H9 (cell line): ENCODE data around the gene SRRD. TPM values are rescaled to one million over a fixed set of nuclear protein-coding genes. Genes with fewer than 3 reads are reported as not detected.

Experiments
- DNase-seq: peaks from one replicate; pipeline ENCODE4 v3.0.0-alpha.2; 2017
- H2AFZ ChIP-seq: one replicate; pipeline ENCODE4 v1.6.1; 2013; ENCODE audit warnings: mild to moderate bottlenecking, low read length, control low read depth, moderate library complexity
- H2AK5ac ChIP-seq: 2 replicates; pipeline ENCODE4 v1.6.1; 2013; ENCODE audit warnings: low read length, control low read depth, mixed read lengths; ENCODE audit not compliant: insufficient read length
- H2BK120ac ChIP-seq: one replicate; pipeline ENCODE4 v1.6.1; 2013; ENCODE audit warnings: low read depth, mild to moderate bottlenecking, low read length, control low read depth, inconsistent platforms; ENCODE audit not compliant: poor library complexity, severe bottlenecking
- H2BK12ac ChIP-seq: 2 replicates; pipeline ENCODE4 v1.6.1; 2013; ENCODE audit warnings: low read length, control low read depth, mixed read lengths, low read depth; ENCODE audit not compliant: insufficient read length
- H2BK15ac ChIP-seq: 2 replicates; pipeline ENCODE4 v1.6.1; 2013; ENCODE audit warnings: low read depth, low read length, control low read depth
- H2BK20ac ChIP-seq: one replicate; pipeline ENCODE4 v1.6.1; 2013; ENCODE audit warnings: low read depth, mild to moderate bottlenecking, low read length, control low read depth, inconsistent platforms; ENCODE audit not compliant: poor library complexity, severe bottlenecking
- H2BK5ac ChIP-seq: 2 replicates; pipeline ENCODE4 v1.6.1; 2013; ENCODE audit warnings: low read length, control low read depth, mixed read lengths; ENCODE audit not compliant: insufficient read length
- H3K14ac ChIP-seq: 2 replicates; pipeline ENCODE4 v1.6.1; 2013; ENCODE audit warnings: low read length, control low read depth; ENCODE audit not compliant: insufficient read depth
- H3K18ac ChIP-seq: 2 replicates; pipeline ENCODE4 v1.6.1; 2013; ENCODE audit warnings: low read depth, mild to moderate bottlenecking, mixed read lengths, low read length, control low read depth; ENCODE audit not compliant: insufficient read length
- H3K23ac ChIP-seq: 2 replicates; pipeline ENCODE4 v1.6.1; 2013; ENCODE audit warnings: low read length, control low read depth, mixed read lengths, low read depth; ENCODE audit not compliant: insufficient read length
- H3K23me2 ChIP-seq: 2 replicates; pipeline ENCODE4 v1.6.1; 2013; ENCODE audit warnings: low read depth, mild to moderate bottlenecking, mixed read lengths, low read length, control low read depth; ENCODE audit not compliant: insufficient read length, poor library complexity, severe bottlenecking
- H3K27ac ChIP-seq: 2 replicates; pipeline ENCODE4 v1.5.1; 2013; ENCODE audit warnings: low read length, control low read depth, mixed read lengths, low read depth; ENCODE audit not compliant: insufficient read length
- H3K27me3 ChIP-seq: 2 replicates; pipeline ENCODE4 v1.6.1; 2013; ENCODE audit warnings: low read length, control low read depth, inconsistent platforms; ENCODE audit not compliant: insufficient read depth
- H3K4ac ChIP-seq: 2 replicates; pipeline ENCODE4 v1.6.1; 2013; ENCODE audit warnings: low read depth, mild to moderate bottlenecking, control low read depth, inconsistent platforms, low read length, moderate library complexity
- H3K4me1 ChIP-seq: 2 replicates; pipeline ENCODE4 v1.6.1; 2013; ENCODE audit warnings: low read length, control low read depth, inconsistent platforms; ENCODE audit not compliant: insufficient read depth
- H3K4me2 ChIP-seq: 2 replicates; pipeline ENCODE4 v1.6.1; 2013; ENCODE audit warnings: low read length, control low read depth, mixed read lengths; ENCODE audit not compliant: insufficient read length, insufficient read depth
- H3K56ac ChIP-seq: 2 replicates; pipeline ENCODE4 v1.6.1; 2013; ENCODE audit warnings: low read depth, mild to moderate bottlenecking, mixed read lengths, low read length, control low read depth; ENCODE audit not compliant: insufficient read length
- H3K79me1 ChIP-seq: 2 replicates; pipeline ENCODE4 v1.6.1; 2013; ENCODE audit warnings: low read depth, mild to moderate bottlenecking, moderate library complexity, low read length, control low read depth, inconsistent platforms; ENCODE audit not compliant: insufficient read depth, poor library complexity, severe bottlenecking
- H3K79me2 ChIP-seq: 2 replicates; pipeline ENCODE4 v1.6.1; 2013; ENCODE audit warnings: low read length, control low read depth, inconsistent platforms; ENCODE audit not compliant: insufficient read depth
- H3K9ac ChIP-seq: 2 replicates; pipeline ENCODE4 v1.6.1; 2013; ENCODE audit warnings: low read length, control low read depth, mixed read lengths; ENCODE audit not compliant: insufficient read length; ENCODE audit errors: extremely low read depth
- H3K9me3 ChIP-seq: one replicate; pipeline ENCODE4 v1.6.1; 2013; ENCODE audit warnings: low read depth, low read length, inconsistent platforms; ENCODE audit not compliant: control insufficient read depth
- H3T11ph ChIP-seq: one replicate; pipeline ENCODE4 v1.6.1; 2013; ENCODE audit warnings: mild to moderate bottlenecking, low read length, control low read depth, inconsistent platforms
- H4K20me1 ChIP-seq: one replicate; pipeline ENCODE4 v1.6.1; 2013; ENCODE audit not compliant: control insufficient read depth, insufficient read length, insufficient read depth
- H4K5ac ChIP-seq: 2 replicates; pipeline ENCODE4 v1.6.1; 2013; ENCODE audit warnings: low read depth, mild to moderate bottlenecking, mixed read lengths, low read length, control low read depth; ENCODE audit not compliant: insufficient read length
- H4K8ac ChIP-seq: replicated peaks from 2 replicates; pipeline ENCODE4 v1.6.1; 2013; ENCODE audit warnings: low read length, control low read depth, mixed read lengths, low read depth; ENCODE audit not compliant: insufficient read length
- H4K91ac ChIP-seq: 2 replicates; pipeline ENCODE4 v1.6.1; 2013; ENCODE audit warnings: low read depth, mild to moderate bottlenecking, moderate library complexity, mixed read lengths, low read length, control low read depth; ENCODE audit not compliant: insufficient read length
- H3K27ac Mint-ChIP-seq, 3 experiments: 2 replicates in 2 of 3; 3 replicates in 1 of 3; pipeline ENCODE4 v1.8.0; 2020 to 2021; ENCODE audit warnings: mixed read lengths in 3 of 3, mild to moderate bottlenecking in 1 of 3, moderate library complexity in 1 of 3
- H3K27me3 Mint-ChIP-seq: 2 replicates; pipeline ENCODE4 v1.8.0; 2021; ENCODE audit warnings: low read depth, mild to moderate bottlenecking, moderate library complexity, mixed read lengths
- H3K36me3 Mint-ChIP-seq, 3 experiments: 2 replicates in 2 of 3; 3 replicates in 1 of 3; pipeline ENCODE4 v1.8.0; 2020 to 2021; ENCODE audit warnings: low read depth in 3 of 3, mixed read lengths in 3 of 3; ENCODE audit not compliant: insufficient read depth in 1 of 3
- H3K4me1 Mint-ChIP-seq, 2 experiments: 2 replicates each; pipeline ENCODE4 v1.8.0; 2020; ENCODE audit warnings: mixed read lengths in 2 of 2
- H3K4me3 Mint-ChIP-seq, 2 experiments: 2 replicates in 1 of 2; 3 replicates in 1 of 2; pipeline ENCODE4 v1.8.0; 2020 to 2021; ENCODE audit warnings: mild to moderate bottlenecking in 2 of 2, mixed read lengths in 2 of 2, moderate library complexity in 1 of 2
- H3K9me3 Mint-ChIP-seq, 2 experiments: 2 replicates in 1 of 2; 3 replicates in 1 of 2; pipeline ENCODE4 v1.8.0; 2020; ENCODE audit warnings: mild to moderate bottlenecking in 2 of 2, mixed read lengths in 2 of 2, moderate library complexity in 1 of 2
- WGBS: extraction: QIAGEN DNeasy Blood & Tissue Kit; methylation state at CpG from one replicate; pipeline ENCODE4 v1.1.7; 2013; ENCODE audit warnings: missing lambda C conversion rate, low lambda C conversion rate, mixed read lengths; ENCODE audit not compliant: insufficient read length; ENCODE audit errors: extremely low coverage; 5-methylcytosine and 5-hydroxymethylcytosine counted together
- total RNA-seq: library from RNA; stranded (reverse); gene quantifications from 2 replicates; pipeline ENCODE4 v1.2.1, GENCODE V29; 2021
- TF ChIP-seq, protein P1 (sequence below): fragments of 200-600 bp; sonication (generic); conservative IDR thresholded peaks from 3 replicates; pipeline ENCODE4 v1.8.0; 2021; ENCODE audit warnings: antibody characterized with exemption, mild to moderate bottlenecking

SRRD gene
- total RNA-seq, 1 experiment from 2014 or later, result 36.0 TPM

DNA sequence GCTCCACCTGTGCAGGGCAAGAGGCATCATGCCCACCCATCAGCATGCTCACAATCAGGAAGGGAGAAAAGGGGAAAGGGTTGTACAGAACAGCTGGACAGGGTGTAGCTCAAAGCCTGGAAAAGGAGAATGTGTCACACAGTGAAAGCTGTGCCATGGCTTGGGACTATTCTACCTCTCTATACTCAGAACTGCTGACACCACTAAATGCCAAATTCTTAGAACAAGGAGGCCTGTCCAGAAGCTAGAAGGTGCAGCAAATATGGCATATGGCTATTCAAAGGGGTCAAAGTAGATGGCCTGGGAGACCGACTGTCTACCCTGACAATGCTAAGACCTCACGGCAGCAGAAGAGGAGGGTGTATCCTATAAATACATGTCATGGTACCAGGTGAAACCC lies 12.9 kb upstream of the SRRD start:
- H3K27ac Mint-ChIP-seq, result peak overlapping the region in 1 of 3 experiments; percentile 16; a peak in 1 of 7 replicates
- no peaks in the 10 kb centered on the region for H4K20me1 ChIP-seq
- no peak overlapping the region for H3K27ac ChIP-seq
- no peak overlapping the region for H2BK20ac ChIP-seq
- H3K9me3 Mint-ChIP-seq, result no peaks in the 10 kb centered on the region
- H3K27me3 Mint-ChIP-seq, result peaks cover 2% of the 10 kb centered on the region; the same call in 1 of the 2 replicates
- no peak overlapping the region for H2BK15ac ChIP-seq
- H3K14ac ChIP-seq, result no peak overlapping the region
- no peak overlapping the region for H2BK5ac ChIP-seq
- no peaks in the 10 kb centered on the region for H3K9me3 ChIP-seq
- no peak overlapping the region for H4K5ac ChIP-seq
- no peak overlapping the region for H2AK5ac ChIP-seq
- H4K91ac ChIP-seq, result no peak overlapping the region
- no peak overlapping the region for H3K18ac ChIP-seq
- H3K56ac ChIP-seq, result no peak overlapping the region
- H3K4me2 ChIP-seq, result no peak overlapping the region
- no CpG with 5 or more reads among the region's 2 CpGs for WGBS
- no peak overlapping the region for H2AFZ ChIP-seq
- no peak overlapping the region for H3T11ph ChIP-seq
- no peak overlapping the region for H3K4me3 Mint-ChIP-seq
- no peaks in the 10 kb centered on the region for H3K79me1 ChIP-seq
- no peaks in the 10 kb centered on the region for H3K4me1 Mint-ChIP-seq
- no peak for DNase-seq
- TF ChIP-seq, protein P1, sequence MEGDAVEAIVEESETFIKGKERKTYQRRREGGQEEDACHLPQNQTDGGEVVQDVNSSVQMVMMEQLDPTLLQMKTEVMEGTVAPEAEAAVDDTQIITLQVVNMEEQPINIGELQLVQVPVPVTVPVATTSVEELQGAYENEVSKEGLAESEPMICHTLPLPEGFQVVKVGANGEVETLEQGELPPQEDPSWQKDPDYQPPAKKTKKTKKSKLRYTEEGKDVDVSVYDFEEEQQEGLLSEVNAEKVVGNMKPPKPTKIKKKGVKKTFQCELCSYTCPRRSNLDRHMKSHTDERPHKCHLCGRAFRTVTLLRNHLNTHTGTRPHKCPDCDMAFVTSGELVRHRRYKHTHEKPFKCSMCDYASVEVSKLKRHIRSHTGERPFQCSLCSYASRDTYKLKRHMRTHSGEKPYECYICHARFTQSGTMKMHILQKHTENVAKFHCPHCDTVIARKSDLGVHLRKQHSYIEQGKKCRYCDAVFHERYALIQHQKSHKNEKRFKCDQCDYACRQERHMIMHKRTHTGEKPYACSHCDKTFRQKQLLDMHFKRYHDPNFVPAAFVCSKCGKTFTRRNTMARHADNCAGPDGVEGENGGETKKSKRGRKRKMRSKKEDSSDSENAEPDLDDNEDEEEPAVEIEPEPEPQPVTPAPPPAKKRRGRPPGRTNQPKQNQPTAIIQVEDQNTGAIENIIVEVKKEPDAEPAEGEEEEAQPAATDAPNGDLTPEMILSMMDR, result no peak
- H3K23me2 ChIP-seq, result no peaks in the 10 kb centered on the region
- no peak overlapping the region for H2BK12ac ChIP-seq
- no peak overlapping the region for H3K9ac ChIP-seq
- H3K23ac ChIP-seq, result no peak overlapping the region
- no peak overlapping the region for H3K4ac ChIP-seq
- H3K36me3 Mint-ChIP-seq, result peaks cover 37 to 84% (median 78%) of the 10 kb centered on the region in 3 experiments; a peak in 6 of 7 replicates
- H3K79me2 ChIP-seq, result no peaks in the 10 kb centered on the region
- H4K8ac ChIP-seq, result no peak overlapping the region
- H3K27me3 ChIP-seq, result no peaks in the 10 kb centered on the region
- no peaks in the 10 kb centered on the region for H3K4me1 ChIP-seq
- H2BK120ac ChIP-seq, result no peak overlapping the region
